IMR-90 (cell line): ENCODE results near the gene EML6. TPM values are rescaled to one million over a fixed set of nuclear protein-coding genes. Genes with fewer than 3 reads are reported as not detected.

Experiments
- ATAC-seq: fragments of 200-7000 bp; cut with Tn5 transposase; 2 replicates; pipeline ENCODE4 v1.9.1; 2020; ENCODE audit warnings: low read depth, mild to moderate bottlenecking, moderate library complexity
- BruUV-seq: library from RNA; stranded (reverse); fragments of 400-500 nt; replicated peaks from 2 replicates; lab custom pipeline; 2021; lab: Mats Ljungman, UMichigan
- CTCF ChIA-PET: fragments of 300-600 bp; formaldehyde crosslinking; extraction: SDS; loops from one replicate; lab custom pipeline; 2021; ENCODE audit warnings: antibody characterized with exemption; lab: Yijun Ruan, JAX
- POLR2A ChIA-PET: fragments of 300-600 bp; sonication (Branson Sonifier 250); formaldehyde crosslinking; loops from one replicate; lab custom pipeline; 2022; ENCODE audit warnings: antibody characterized with exemption; ENCODE audit not compliant: unreplicated experiment; lab: Charles Lee
- DNase-seq: peaks from one replicate; pipeline ENCODE4 v3.0.0; 2013
- H2AFZ ChIP-seq: replicated peaks from 2 replicates; pipeline ENCODE3; 2013; ENCODE audit warnings: low read length, mild to moderate bottlenecking; ENCODE audit not compliant: poor library complexity
- H2AK5ac ChIP-seq: 2 replicates; pipeline ENCODE4 v1.6.1; 2013; ENCODE audit warnings: low read depth, low read length, inconsistent platforms
- H2AK9ac ChIP-seq: replicated peaks from 2 replicates; pipeline ENCODE3; 2013; ENCODE audit warnings: mild to moderate bottlenecking, low read depth, low read length, moderate library complexity; ENCODE audit not compliant: poor library complexity
- H2BK120ac ChIP-seq: 2 replicates; pipeline ENCODE4 v1.6.1; 2013; ENCODE audit warnings: low read depth, low read length, inconsistent platforms
- H2BK15ac ChIP-seq: 3 replicates; pipeline ENCODE4 v1.6.1; 2013; ENCODE audit warnings: low read depth, low read length, inconsistent platforms
- H2BK20ac ChIP-seq: 2 replicates; pipeline ENCODE4 v1.6.1; 2013; ENCODE audit warnings: low read depth, mild to moderate bottlenecking, inconsistent platforms, low read length, moderate library complexity
- H2BK5ac ChIP-seq: 2 replicates; pipeline ENCODE4 v1.6.1; 2013; ENCODE audit warnings: mild to moderate bottlenecking, low read depth, low read length, inconsistent platforms; ENCODE audit not compliant: poor library complexity, severe bottlenecking
- H3K14ac ChIP-seq: replicated peaks from 2 replicates; pipeline ENCODE4 v1.6.1; 2013; ENCODE audit warnings: low read depth, low read length, inconsistent platforms
- H3K18ac ChIP-seq: 2 replicates; pipeline ENCODE4 v1.6.1; 2013; ENCODE audit warnings: low read depth, low read length, control low read depth
- H3K23ac ChIP-seq: 2 replicates; pipeline ENCODE4 v1.6.1; 2013; ENCODE audit warnings: low read depth, low read length, inconsistent platforms
- H3K27ac ChIP-seq: 2 replicates; pipeline ENCODE4 v1.5.1; 2013; ENCODE audit warnings: mild to moderate bottlenecking, control low read depth, low read length; ENCODE audit not compliant: insufficient read depth
- H3K27me3 ChIP-seq: 2 replicates; pipeline ENCODE4 v1.6.1; 2013; ENCODE audit warnings: low read length; ENCODE audit not compliant: control insufficient read depth, insufficient read depth
- H3K36me3 ChIP-seq: 2 replicates; pipeline ENCODE4 v1.6.1; 2013; ENCODE audit warnings: low read length, mixed read lengths; ENCODE audit not compliant: control insufficient read depth, insufficient read depth
- H3K4ac ChIP-seq: 2 replicates; pipeline ENCODE4 v1.6.1; 2013; ENCODE audit warnings: low read depth, low read length, inconsistent platforms
- H3K4me1 ChIP-seq: 2 replicates; pipeline ENCODE4 v1.6.1; 2013; ENCODE audit warnings: low read length, mixed read lengths; ENCODE audit not compliant: control insufficient read depth, insufficient read depth
- H3K4me2 ChIP-seq: 2 replicates; pipeline ENCODE4 v1.6.1; 2013; ENCODE audit warnings: low read depth, mild to moderate bottlenecking, control low read depth, low read length, moderate library complexity
- H3K4me3 ChIP-seq: 2 replicates; pipeline ENCODE4 v1.5.1; 2013; ENCODE audit warnings: low read depth, mild to moderate bottlenecking, control low read depth, low read length, moderate library complexity; ENCODE audit not compliant: insufficient read depth
- H3K56ac ChIP-seq: 2 replicates; pipeline ENCODE4 v1.6.1; 2013; ENCODE audit warnings: low read length, inconsistent platforms; ENCODE audit not compliant: insufficient read depth; ENCODE audit errors: extremely low read depth
- H3K79me1 ChIP-seq, 2 experiments: 2 replicates each; pipeline ENCODE4 v1.6.1; 2013; ENCODE audit warnings: low read length in 2 of 2, inconsistent platforms in 1 of 2, low read depth in 1 of 2
- H3K9ac ChIP-seq: 2 replicates; pipeline ENCODE4 v1.6.1; 2013; ENCODE audit warnings: low read depth, low read length, control low read depth
- H3K9me1 ChIP-seq: 2 replicates; pipeline ENCODE4 v1.6.1; 2013; ENCODE audit warnings: low read length, inconsistent platforms; ENCODE audit not compliant: insufficient read depth
- H3K9me3 ChIP-seq: 2 replicates; pipeline ENCODE4 v1.6.1; 2013; ENCODE audit warnings: low read length; ENCODE audit not compliant: control insufficient read depth, insufficient read depth
- H4K20me1 ChIP-seq: 2 replicates; pipeline ENCODE4 v1.6.1; 2013; ENCODE audit warnings: low read length, inconsistent platforms; ENCODE audit not compliant: insufficient read depth
- H4K5ac ChIP-seq: 2 replicates; pipeline ENCODE4 v1.6.1; 2013; ENCODE audit warnings: mild to moderate bottlenecking, low read depth, low read length, control low read depth
- H4K8ac ChIP-seq, 2 experiments: 2 replicates each; pipeline ENCODE4 v1.6.1; 2013; ENCODE audit warnings: low read depth in 2 of 2, low read length in 2 of 2, control low read depth in 1 of 2, inconsistent platforms in 1 of 2
- H4K91ac ChIP-seq: 2 replicates; pipeline ENCODE4 v1.6.1; 2013; ENCODE audit warnings: low read depth, low read length, inconsistent platforms; ENCODE audit not compliant: insufficient read depth
- CEBPB ChIP-seq: IDR thresholded peaks from 2 replicates; pipeline ENCODE4 v1.6.1; 2012; ENCODE audit warnings: low read depth, low read length, improper control_type of control experiment
- RAD21 ChIP-seq: IDR thresholded peaks from 2 replicates; pipeline ENCODE4 v1.6.1; 2012; ENCODE audit warnings: low read length, improper control_type of control experiment
- WGBS, 2 experiments: methylation state at CpG; one replicate each; pipeline versions ENCODE4 v1.1.5 to v1.1.7; 2013; ENCODE audit warnings: missing lambda C conversion rate in 2 of 2; ENCODE audit not compliant: insufficient read length in 1 of 2; ENCODE audit errors: extremely low coverage in 2 of 2; 5-methylcytosine and 5-hydroxymethylcytosine counted together
- dilution Hi-C: fragments of 300-500 bp; cut with HindIII; formaldehyde crosslinking; loops from one replicate; pipeline ENCODE4 v1.14.3; 2018; ENCODE audit warnings: low sequenced_read_pairs; ENCODE audit not compliant: unreplicated experiment
- in situ Hi-C: fragments of 300-500 bp; cut with MboI; formaldehyde crosslinking; loops from 3 replicates; pipeline ENCODE4 v1.14.3; 2019; ENCODE audit warnings: low sequenced_read_pairs, inconsistent platforms, mixed read lengths
- intact Hi-C: fragments of 100-400 bp; cut with micrococcal nuclease; formaldehyde crosslinking; loops from 2 replicates; pipeline ENCODE4 v1.10.0; 2022
- polyA plus RNA-seq, 3 experiments: library from polyadenylated mRNA; depleted of rRNA; stranded (reverse); fragments of >200 nt; gene quantifications; 2 replicates each; pipeline ENCODE4 v1.2.3, GENCODE V29; 2012; ENCODE audit warnings: low replicate concordance in 1 of 3
- total RNA-seq: library from RNA; depleted of rRNA; stranded (reverse); fragments of >200 nt; gene quantifications from 2 replicates; pipeline ENCODE4 v1.2.3, GENCODE V29; 2012

Gene EML6
- total and polyA plus RNA-seq, 2 of the 4 experiments (the other 2 are of a cell fraction): 0.18 to 0.19 TPM

- Histone ChIP-seq H3K4me3 (no peak overlapping the region), H2AFZ (no peak overlapping the region), H3K27me3 (no peaks in the 10 kb centered on the region), H2AK9ac (no peak overlapping the region), H2AK5ac (no peak overlapping the region), H2BK15ac (no peak overlapping the region), H4K20me1 (peaks cover 98% of the 10 kb centered on the region), H4K91ac (no peak overlapping the region), H3K14ac (no peak overlapping the region), H3K9me1 (peaks cover 13% of the 10 kb centered on the region), H3K9ac (no peak overlapping the region; the same call in 1 of the 2 replicates), H3K36me3 (peaks cover 2% of the 10 kb centered on the region; the same call in 1 of the 2 replicates), H2BK20ac (no peak overlapping the region), H4K8ac (no peak overlapping the region), H3K79me1 (peaks cover 0 to 31% of the 10 kb centered on the region in 2 experiments; a peak in 2 of 4 replicates), H3K9me3 (no peaks in the 10 kb centered on the region), H3K56ac (no peak overlapping the region), H3K4me1 (peaks cover 14% of the 10 kb centered on the region), H3K27ac (no peak overlapping the region), H4K5ac (no peak overlapping the region), H3K4me2 (peak overlapping the region; percentile 63; the same call in 1 of the 2 replicates), H2BK120ac (no peak overlapping the region), H3K18ac (no peak overlapping the region), H3K4ac (no peak overlapping the region), H3K23ac (no peak overlapping the region), H2BK5ac (peak overlapping the region; percentile 66)
- intact Hi-C loops (no loop called here), in situ Hi-C loops (no loop called here), dilution Hi-C loops (no loop called here)
- ChIA-PET POLR2A (interaction anchor here (0.5 to 0.6 kb wide), 2 partner anchors 10 to 20 kb away, joined by 3 read pairs; no protein-coding TSS in a partner anchor), CTCF (interaction anchor here (1.2 kb wide), 1 partner anchor 12 kb away, joined by 3 read pairs; no protein-coding TSS in a partner anchor)
- WGBS, 2 experiments: no CpG with 5 or more reads among the region's 3 CpGs
- TF ChIP-seq CEBPB (0 out of 2 replicates have a peak, but pooled peaks have one; percentile 21), RAD21 (no peak)
- ATAC-seq (peak; percentile 33), DNase-seq (peak; percentile 77)
- BruUV-seq: no TSS peak
Observed at GRCh38 chr2:54999182-54999581, 275.7 kb downstream of the EML6 start.
